GM04503 (cell line): ENCODE results near the gene MTMR3.

Experiments used
- DNase-seq: peaks from one replicate; pipeline ENCODE4 v3.0.0-alpha.2; 2012; ENCODE audit warnings: low read depth

The MTMR3 gene

GRCh38 chr22:30027169-30027568, 144.2 kb downstream of the MTMR3 start:
- DNase-seq, result no peak

DNA sequence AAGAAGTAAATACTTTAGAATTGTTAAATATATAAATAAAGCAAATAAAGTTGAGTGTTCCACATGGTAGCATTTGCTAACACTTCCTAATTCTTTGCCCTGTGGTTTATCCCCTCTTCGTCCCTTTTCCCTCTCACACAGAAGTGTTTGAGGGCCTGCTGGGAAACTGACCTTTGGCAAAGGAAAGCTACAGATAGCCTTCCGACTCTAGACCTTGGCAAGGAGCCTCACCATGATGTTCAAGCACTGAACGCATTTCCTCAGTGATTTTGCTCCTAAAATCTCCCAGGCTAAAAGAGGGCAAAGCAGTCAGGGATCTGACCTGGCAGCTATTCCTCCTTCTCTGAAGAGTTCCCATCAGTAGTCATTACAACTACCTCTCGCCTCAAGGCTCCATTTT, 144.8 kb downstream of the MTMR3 start:
- no peak for DNase-seq

DNA sequence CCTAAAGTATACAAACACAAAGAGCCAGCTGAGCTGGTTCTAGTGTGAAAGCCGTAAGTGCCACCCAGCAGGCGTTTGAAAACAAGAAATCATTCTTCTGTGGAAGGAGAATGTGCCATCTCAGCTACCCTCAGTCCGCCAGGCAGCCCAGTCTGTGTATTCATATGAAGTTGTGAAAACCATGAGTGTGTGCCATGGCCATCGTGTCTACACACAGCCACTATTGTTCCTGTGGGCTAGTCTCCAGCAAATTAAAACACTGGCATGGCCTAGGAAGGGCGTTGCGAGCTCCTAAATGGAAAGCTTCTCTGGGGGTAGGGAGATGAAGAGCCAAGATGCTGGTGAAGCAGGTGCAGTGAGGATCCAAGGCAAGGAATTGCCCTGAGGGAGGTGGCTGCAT, 145.8 kb downstream of the MTMR3 start:
- no peak for DNase-seq

DNA sequence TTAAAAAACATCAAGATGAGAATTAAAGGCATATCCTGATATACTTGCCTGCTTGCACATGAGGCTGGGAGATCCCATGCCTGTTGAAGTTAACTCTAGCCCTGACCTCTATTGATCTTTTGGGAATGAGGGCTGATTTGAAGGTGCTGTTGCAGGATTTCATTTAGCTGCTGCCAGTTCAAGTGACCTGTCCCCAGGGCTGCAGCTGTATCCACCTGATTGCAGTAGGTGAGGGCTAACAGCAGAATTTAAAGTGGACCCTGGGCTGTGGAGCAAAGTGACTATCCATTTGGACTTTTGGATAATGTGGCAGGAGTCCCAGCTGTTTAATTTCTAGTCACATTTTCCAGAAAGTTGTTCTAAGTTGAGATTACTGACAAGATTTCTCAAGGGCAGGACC, 146.5 kb downstream of the MTMR3 start:
- no peak for DNase-seq

GRCh38 chr22:30030329-30030728, 147.4 kb downstream of the MTMR3 start:
- DNase-seq, result no peak

- DNase-seq, result no peak
These were observed 148.4 kb downstream of the MTMR3 start for GRCh38 chr22:30031328-30031727.

DNA sequence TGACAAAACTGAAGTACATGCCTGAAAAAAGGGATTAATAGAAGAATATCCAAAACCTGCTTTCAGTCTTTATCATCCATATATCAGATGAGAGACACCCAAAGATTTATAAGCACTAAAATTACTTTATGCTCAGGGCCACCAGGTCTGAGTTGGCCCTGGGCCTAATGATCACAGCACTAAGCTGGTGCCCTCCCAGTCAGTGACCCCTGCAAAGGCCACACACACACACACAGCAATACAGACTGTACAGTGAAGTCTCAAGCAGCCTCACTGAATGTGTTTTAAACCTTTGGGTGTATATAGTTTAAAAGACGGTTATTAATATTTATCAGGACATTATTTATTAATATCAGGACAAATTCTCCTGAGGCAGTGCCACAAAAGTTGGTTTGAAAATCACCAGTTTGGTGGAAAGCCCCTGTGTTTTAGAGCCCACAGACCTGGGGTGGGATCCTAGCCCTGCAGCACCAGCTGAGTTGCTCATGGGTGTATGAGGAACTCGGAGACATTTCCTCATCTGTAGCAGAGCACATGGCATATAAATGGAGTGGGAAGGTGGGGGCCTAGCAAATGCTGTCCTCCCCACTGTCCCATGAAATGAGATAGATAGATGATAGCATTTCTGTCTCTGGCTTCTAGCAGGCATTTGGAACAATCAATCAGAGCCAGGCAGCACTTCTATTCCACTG, 148.9 kb downstream of the MTMR3 start:
- no peak for DNase-seq

DNA sequence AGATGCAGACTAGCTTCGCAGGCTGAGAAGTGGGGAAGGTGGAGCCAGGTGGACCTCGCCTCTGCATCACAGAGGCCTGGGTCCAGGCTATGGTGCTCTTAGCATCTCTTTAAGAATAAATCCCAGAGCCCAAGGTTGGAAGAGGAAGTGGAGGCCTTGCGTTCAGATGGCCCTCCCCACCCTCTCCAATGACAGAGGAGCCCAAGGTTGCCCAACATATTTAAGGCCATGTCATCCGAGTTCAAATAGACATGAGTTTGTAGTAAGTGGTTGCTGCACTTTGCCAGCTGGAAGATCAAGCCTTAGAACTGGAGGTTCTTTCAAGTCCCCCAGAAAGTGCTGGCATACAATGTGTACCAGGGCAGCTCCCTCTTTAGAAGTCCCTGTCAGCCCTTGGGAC, 150.2 kb downstream of the MTMR3 start:
- no peak for DNase-seq

DNA sequence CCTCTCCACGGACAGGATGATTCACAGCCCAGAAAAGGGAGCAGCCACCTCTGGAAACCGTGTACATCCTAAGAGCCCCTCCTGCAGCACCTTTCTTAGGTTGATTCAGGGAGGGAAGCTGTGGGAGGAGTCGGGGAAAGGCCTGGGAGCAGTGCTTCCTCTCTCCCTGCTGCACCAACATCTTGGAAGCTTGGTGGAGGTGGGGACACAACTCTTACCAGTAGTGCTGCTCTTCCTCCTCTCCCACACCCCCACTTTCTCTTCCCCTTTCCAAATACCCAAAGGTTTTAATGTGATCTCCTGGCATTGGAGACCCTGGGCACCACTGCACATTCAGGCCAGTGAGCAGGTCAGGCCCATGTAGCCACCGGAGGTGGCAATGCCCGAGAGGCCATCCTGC, 150.9 kb downstream of the MTMR3 start:
- no peak for DNase-seq

- no peak for DNase-seq
These were observed 153.7 kb downstream of the MTMR3 start for GRCh38 chr22:30036656-30037055.

- DNase-seq, result no peak
These were observed 155.2 kb downstream of the MTMR3 start for GRCh38 chr22:30038219-30038618.

- no peak for DNase-seq
These were observed 157.7 kb downstream of the MTMR3 start for GRCh38 chr22:30040499-30041260.

GRCh38 chr22:30041475-30041874, 158.5 kb downstream of the MTMR3 start:
- DNase-seq, result no peak

DNA sequence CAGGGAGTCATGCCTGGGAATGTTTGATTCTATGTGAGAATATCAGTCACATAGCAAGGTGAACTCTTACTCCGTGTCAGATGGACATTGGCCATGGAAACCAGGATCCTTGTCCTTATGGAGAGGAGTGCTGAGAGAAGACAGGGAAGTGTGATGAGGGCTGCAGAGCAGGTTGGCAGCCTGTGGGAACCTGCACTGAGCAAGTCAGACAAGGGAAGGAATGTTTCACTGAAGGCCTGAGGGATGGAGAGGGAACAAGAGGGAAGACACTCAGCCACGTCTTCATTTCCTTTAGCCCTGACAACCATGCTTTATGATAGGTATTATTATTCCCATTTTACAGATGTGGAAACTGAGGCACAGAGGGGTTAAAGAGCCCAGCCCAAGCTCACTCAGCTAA, 158.9 kb downstream of the MTMR3 start:
- DNase-seq, result no peak

- no peak for DNase-seq
These were observed 160.2 kb downstream of the MTMR3 start for GRCh38 chr22:30043161-30043560.

- DNase-seq, result peak; percentile 67
These were observed 161.4 kb downstream of the MTMR3 start for GRCh38 chr22:30044369-30044768.

DNA sequence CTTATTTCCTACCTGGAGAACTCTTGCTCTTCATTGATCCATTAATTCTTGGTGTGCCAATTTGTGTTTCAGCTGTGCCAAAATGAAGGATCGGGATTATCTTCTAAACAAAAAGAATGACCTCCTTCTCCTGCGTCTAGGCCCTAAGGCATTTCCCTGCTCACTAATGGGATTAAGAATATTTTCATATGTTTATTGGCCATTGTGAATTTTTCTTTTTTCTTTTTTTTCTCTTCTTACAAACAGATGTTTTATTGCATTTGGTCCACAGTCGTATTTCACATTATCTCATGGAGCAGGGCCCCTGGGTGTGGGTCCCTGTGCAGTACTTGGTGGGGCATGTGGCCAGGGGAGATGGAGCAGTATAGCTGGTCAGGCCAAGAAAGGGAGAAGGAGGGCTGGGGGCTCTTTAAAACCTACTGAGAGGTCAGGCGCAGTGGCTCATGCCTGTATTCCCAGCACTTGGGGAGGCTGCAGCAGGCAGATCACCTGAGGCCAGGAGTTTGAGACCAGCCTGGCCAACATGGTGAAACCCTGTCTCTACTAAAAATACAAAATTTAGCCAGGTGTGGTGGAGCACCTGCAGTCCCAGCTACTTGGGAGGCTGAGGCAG, 162.0 kb downstream of the MTMR3 start:
- DNase-seq, result no peak

GRCh38 chr22:30045494-30045887, 162.5 kb downstream of the MTMR3 start:
- DNase-seq, result no peak

DNA sequence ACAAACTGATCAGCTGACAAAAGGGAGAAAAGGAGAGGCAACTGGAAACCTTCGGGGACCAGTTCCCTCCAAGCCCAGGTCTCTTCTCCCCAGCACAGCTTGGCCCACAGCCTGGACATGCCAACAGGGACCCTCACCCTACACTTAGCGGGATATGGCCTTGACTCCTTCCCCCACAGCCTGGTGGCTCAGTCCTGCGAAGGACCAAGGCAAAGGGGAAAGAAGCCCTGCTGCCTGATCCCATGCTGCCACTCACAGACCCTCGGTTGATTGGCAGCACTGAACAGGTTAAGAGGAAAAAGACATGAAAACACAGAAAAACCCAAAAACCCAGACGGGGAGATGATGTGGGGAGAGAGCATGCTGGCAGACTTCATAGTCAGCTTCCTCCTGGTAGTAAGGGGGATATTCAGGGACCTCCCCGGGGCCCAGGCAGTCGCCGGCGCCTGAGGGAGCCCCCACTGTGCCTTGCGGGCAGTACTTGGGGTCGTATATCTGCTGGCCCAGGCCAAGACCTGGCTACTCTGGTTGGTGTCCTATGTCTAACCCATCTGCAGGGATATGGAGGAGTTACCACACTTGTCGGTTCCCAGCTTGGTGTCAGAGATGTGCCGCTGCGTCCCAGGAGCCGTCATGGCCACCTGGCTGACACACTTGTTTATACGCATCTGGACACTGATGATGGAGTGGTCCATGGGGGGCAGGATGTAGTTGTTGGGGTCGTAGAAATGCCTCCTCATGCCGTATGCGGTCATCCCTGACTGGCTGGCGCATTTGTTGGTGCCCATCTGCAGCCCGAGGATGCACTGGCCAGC, 163.1 kb downstream of the MTMR3 start:
- no peak for DNase-seq

DNA sequence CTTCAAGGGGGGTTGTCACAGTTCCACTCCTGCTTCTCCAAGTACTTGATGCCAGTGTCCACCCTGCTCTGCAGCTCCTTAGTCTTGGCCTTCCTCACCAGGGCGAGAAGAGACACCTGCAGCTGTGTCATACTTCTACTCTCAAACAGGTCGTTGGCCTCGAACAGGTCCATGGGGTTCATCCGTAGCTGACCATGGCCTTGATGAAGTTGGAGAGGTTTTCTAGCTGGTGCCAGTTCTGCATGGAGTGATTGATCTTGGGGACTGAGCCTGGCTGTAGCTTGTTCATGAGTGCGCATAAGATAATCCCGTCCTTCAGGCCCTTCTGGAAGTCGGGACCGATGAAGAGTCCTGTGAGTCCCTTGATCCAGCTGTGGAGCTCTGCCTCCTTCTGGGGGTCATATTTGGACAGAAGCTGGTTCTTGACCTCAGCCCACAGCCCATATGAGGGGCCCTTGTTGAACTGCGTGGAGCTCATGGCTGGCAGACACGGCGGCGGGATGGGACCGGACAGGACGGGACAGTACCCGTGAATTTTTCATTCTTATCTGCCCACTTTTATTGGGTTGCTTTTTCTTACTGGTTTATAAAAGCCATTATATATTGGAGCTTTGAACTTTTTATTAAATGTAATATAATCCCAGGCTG, 163.9 kb downstream of the MTMR3 start:
- DNase-seq, result no peak

DNA sequence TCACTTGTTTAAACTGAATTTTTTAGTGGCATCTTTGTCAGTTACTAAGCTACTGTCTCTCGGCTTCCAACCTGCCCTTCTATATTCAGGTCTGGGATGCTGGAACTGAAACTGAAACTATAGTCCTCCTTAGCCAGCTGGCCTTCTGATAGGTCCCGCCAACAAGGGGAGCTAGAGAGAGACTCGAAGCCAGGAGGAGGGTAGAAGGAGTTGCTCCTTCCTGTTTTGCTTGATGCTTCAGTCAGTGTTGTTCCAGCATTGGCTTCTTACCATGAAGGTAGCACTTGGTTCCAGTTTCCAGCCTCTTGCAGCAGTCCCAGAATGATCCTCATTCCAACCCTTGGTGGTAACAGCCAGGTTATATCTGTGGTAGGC, 164.4 kb downstream of the MTMR3 start:
- no peak for DNase-seq

- DNase-seq, result no peak
These were observed 165.7 kb downstream of the MTMR3 start for GRCh38 chr22:30048681-30049080.
